ENCODE data around the gene IFNAR1.

Gene IFNAR1

DNA sequence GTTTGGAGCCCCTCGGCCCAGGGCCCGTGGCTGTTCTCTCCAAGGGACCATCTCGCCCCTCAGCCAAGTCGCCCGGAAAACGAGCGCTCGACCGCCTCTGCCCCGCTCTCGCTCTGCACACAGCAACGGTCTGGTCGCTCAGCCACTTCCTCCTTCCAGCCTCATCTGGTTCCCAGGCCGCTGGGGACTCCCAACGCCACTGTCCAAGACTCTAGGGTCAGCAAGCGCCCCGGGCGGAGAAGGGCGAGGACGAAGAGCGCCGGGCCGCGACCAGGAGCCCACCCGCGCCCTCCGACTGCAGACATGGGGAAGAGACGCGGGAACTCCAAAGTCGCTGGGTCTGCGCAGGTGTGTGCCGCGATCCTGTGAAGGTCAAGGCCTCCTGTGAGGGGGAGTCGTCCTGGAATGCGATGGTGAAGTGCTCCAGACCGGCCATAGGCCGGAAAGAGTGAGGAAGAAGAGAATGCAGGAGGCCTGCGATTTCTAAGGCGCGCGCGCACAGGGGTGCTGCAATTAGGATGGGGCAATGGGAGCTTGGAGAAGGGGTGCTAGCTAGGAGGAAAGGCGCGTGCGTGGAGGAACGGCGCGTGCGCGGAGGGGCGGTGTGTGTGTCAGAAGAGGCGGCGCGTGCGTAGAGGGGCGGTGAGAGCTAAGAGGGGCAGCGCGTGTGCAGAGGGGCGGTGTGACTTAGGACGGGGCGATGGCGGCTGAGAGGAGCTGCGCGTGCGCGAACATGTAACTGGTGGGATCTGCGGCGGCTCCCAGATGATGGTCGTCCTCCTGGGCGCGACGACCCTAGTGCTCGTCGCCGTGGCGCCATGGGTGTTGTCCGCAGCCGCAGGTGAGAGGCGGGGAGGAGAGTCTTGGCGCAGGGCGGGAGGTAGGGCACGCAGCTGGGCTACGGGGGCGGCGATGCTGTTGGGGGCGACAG, at the start of gene IFNAR1:
Gene IFNAR1, plus strand, starts transcription at position 680 of the 931 bp plus-strand sequence. Its CDS starts 86 bp downstream, at position 766.
- peak; percentile 96 to 97 for DNase-seq (ENCODE audit: low read depth in 2 of 2)

DNA sequence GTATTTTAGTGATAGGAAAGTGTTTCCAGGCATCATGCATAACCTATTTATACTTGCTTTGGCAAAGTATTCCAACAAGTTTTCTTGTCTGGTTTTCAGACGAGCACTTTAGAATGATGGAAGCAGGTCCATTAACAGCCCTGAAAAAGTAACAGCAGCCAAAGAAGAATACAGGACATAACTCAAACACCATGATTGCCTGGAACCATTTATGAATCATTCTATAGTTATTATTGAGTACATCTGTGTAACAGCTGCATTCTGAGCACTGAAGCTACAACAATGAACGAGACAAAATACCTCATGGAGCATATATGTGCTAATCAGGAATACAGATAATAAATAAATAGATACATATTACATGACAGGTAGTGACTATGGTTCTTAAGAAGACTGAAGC, 46.0 kb upstream of the IFNAR1 start:
- no peak for DNase-seq (ENCODE audit: low read depth in 2 of 2)

GRCh38 chr21:33279330-33279820, 45.4 kb upstream of the IFNAR1 start:
- DNase-seq (ENCODE audit: low read depth in 2 of 2): no peak

GRCh38 chr21:33281096-33281652, 43.6 kb upstream of the IFNAR1 start:
- no peak for DNase-seq (ENCODE audit: low read depth in 2 of 2)

- no peak for DNase-seq (ENCODE audit: low read depth in 2 of 2)
Observed at GRCh38 chr21:33283203-33283602, 41.6 kb upstream of the IFNAR1 start.

DNA sequence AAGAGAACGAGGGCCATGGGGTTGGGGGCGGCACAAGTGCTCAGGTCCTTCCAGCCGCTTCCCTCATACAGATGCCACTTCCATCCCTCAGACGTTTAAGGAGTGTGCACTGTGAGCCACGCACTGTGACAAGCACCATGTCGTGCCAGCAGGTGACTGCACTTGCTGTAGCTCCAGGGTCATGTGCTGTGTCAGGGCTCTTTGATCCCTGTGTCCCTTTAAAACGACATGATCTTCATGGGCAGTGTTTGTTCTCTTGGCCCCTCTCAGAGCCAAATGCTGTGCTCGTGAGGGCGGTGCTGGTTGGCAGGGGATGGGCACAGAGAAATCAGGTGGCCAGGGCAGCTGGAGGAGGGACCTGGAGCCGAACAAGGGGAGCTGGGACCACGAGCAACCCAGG, 38.7 kb upstream of the IFNAR1 start:
- DNase-seq (ENCODE audit: low read depth in 2 of 2): no peak

DNA sequence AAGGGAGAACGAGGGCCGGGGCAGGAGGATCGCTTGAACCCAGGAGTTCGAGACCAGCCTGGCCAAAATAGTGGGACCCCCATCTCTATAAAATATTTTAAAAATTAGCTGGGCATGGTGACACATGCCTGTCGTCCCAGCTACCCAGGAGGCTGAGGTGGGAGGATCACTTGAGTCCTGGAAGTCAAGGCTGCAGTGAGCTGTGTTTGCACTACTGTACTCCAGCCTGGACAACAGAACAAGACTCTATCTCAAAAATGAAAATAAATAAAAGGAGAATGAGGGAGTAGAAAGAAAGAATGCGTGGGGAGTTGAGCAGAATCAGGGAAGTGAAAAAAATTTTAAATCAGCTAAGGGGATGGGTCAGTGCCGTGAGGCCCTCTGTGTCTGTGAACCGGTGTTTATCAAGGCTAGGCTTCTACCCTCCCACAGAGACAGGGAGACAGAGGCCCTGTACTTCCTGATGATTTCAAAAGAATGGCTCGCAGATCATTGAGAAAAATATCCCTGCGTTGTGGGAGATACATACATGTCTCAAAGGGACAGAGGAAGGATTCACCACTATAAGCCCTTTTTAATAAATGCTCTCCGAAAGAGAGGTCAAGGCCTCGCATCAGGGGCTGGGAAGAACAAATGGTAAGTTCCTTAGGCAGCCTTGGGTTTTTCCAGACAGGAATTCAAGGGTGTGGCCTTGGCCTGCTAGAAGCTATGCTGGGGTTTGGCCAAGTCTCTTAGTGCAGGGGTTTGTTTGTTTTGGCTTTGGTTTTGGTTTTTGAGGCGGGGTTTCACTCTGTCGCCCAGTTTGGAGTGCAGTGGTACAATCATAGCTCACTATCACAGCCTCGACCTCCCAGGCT, 37.9 kb upstream of the IFNAR1 start:
- no peak for DNase-seq (ENCODE audit: low read depth in 2 of 2)

DNA sequence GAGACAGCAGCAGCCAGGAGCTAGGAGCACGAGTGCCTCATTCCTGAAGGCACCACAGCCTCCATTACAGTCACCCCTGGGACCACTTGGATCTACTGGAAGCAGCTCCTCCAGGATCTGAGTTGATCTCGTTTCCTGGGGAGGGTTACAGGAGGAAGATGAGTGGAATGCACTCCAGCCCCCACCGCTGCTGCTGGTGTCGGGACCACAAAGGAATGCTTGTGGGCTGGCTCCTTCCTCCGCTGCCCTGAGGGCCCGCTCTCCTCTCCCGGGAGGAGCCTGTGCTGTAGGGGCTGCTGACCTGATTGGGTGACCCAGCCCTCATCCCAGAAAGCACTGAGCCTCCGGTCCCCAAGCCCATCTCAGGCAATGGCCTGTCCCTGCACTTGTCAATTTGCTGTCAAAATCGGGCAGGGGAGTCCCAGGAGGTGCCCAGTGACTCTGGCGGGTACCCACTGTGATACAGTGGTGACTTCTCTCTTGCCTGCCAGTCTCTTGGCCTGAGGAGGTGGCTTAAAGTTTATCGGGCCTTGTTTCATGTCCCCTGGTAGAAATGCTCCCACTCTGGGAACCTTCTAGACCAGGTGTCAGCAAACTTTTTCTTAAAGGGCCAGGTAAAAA, 35.5 kb upstream of the IFNAR1 start:
- DNase-seq (ENCODE audit: low read depth in 2 of 2): no peak

DNA sequence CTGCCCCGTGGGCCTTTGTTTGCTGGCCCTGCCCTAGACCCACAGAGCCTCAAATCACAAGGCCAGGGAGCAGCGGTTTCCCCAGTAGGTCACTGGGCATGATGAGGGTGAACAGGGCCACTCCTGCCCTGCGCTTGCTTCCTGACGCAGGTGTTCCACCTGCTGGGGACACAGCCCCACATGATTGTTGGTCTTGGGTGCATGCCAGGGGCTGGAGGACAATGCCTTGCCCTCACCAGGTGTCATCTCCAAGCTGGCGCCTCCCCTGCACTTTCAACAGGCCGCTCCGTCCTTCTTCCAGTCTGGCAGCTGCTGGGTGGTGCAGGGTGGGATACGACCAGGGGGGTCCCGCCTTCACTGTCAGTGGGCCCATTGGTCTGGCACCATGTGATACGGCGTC, 34.3 kb upstream of the IFNAR1 start:
- no peak for DNase-seq (ENCODE audit: low read depth in 2 of 2)

DNA sequence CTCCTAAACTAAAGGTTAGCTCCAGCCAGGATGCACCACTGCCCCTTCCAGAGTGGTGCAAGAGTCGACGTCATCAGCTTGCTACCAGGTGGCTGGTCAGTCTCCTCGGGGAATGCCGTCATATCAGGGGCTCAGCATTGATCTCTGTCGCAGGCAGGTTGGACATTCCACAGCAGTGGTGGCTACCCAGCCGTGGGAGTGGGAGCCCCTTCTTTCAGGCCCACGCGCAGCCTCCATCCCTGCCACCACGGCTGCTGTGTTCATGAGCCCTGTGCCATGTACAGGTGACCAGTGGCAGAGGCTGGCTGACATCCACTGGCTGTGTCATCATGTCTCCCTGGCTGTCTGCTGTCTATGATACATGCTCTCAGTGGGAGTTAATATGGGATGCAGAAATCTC, 33.1 kb upstream of the IFNAR1 start:
- DNase-seq (ENCODE audit: low read depth in 2 of 2): no peak

DNA sequence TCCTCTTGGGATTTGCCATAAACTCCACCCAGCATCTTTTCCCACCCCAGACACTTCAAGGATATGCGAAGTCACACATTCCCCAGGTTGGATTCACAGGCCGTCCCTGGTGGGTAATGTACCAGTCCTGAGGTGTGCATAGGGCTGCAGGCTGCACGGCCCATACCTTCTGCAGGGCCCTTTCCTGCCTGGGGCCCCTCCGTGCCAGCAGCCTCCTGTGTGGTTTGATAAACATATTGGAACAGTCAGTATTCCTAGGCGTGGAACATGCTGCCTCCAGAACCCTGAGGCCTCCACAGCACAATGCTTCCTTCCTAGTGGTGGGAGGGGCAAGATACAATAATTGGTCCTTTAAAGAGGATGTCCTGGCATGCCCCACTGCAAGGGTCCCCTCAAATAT, 32.0 kb upstream of the IFNAR1 start:
- DNase-seq (ENCODE audit: low read depth in 2 of 2): no peak

- DNase-seq (ENCODE audit: low read depth in 2 of 2): no peak
Observed at GRCh38 chr21:33293136-33293535, 31.6 kb upstream of the IFNAR1 start.

DNA sequence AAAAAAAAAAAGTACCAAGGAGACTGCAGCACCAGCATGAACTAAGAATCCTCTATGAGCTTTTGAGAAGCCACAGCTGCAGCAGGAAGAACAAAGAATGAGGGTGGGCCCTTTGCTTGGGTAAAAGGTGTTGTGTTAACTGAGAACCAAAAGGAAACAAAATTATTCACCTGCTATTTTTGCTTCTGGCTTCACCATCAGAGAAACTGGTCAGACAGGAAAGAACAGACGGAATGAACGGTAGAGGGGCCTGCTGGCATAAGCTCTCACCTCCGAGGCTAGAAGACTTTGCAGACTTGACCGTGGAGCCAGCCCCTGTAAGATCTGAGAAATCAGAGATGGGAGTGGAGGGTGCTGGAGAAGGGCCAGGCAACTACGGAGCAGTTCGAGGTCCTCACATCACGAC, 31.0 kb upstream of the IFNAR1 start:
- no peak for DNase-seq (ENCODE audit: low read depth in 2 of 2)

- DNase-seq (ENCODE audit: low read depth in 2 of 2): no peak
Observed at GRCh38 chr21:33296156-33296555, 28.6 kb upstream of the IFNAR1 start.

DNA sequence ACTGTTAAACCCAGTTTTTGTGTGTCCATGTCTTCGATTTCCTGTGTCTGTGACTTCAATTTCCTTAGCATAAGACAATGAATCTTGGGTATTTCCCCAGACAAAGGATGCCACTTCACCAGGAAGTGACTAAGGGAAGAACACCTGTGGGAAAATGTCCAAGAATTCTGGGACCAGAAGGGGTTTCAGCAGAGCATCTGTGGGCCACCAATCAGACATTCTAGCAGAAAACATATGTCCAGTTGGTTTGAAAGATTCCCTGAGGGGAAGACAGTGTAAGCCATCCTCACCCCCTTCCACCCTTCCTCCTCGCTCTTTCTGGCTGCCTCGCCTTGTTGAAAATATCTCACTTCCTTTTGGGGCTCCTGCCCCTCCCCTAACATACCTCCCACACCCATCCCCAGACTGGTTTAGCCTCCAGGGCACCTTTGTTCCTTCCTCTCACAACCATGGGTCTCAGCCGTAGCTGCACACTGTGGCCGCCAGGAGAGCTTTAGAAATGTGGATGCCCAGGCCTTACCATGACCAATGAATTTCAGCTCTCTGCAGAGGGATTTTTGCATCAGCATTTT, 25.5 kb upstream of the IFNAR1 start:
- DNase-seq (ENCODE audit: low read depth in 2 of 2): peak in 1 of 2 donors; percentile 16

DNA sequence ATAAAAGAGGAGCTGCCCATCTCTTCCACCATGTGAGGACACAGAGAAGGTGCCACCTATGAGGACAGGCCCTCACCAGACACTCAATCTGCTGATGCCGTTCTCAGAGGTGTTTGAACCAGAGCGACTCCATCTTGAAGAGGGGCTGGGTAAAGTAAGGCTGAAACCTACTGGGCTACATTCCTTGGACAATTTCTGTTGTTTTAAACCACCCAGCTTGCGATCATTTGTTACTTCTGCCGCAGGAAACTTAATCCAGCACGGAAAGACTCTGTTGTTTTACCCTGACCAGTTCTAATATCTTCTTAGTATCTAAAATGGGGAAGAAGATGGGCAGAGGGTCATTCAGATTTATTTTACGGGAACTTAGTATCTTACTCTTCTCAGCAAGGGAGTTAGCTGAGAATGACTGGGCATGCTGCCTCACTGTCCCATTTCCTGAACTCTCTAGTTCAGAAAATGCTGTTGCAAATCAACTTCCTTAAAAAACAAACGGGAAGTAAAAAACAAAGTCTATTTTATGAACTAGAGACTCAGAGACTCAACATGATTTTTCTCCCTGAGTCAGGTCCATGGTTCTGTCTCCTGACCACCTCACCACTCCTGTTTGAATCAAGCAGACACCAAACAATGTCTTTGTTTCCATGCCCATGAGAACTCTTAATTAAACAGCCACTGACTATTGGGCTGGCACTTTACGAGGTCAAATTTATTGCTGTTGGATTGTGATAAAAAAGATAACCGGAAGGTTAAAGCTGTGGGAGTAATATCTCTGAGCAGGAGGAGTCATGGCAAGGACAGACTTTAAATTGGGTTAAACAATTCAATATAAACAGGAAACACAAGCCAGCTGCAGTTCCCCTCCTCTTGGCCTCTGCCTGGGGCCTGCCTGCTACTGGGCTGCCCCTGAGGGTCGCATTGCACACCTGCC, 23.8 kb upstream of the IFNAR1 start:
- DNase-seq (ENCODE audit: low read depth in 2 of 2): no peak

DNA sequence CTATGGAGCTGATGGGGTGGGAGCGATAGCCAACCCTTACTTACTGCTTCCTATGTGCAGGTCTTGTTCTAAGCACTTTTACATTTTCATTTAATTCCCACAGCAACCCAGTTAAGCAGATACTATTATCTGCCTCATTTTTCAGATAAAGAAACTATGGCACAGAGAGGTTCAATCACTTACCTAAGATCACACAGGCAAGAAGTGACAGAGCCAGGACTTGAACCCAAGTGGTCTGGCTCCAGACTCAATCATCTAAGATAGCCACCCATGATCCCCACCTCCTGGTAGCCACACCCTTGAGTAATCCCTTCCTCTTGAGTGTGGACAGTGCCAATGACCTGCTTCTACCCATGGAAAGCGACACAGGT, 23.2 kb upstream of the IFNAR1 start:
- no peak for DNase-seq (ENCODE audit: low read depth in 2 of 2)

DNA sequence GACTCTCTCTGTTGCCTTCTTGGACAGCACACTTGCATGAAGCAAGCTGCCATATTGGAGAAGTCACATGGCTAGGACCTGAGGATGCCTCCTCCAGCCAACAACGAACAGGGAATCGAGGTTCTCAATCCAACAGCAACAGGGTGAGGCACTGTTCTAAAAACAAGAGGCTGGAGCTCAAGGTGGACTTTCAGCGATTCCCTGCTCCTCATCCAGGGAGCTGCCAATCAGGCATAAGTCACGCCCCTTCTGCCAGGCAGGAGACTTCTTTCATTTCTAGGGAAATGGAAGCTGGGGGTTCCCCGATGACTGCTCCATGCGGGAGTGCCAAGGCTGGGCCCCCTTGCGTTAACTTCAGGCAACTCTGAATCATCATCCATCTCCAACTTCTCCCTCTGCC, 22.7 kb upstream of the IFNAR1 start:
- no peak for DNase-seq (ENCODE audit: low read depth in 2 of 2)

DNA sequence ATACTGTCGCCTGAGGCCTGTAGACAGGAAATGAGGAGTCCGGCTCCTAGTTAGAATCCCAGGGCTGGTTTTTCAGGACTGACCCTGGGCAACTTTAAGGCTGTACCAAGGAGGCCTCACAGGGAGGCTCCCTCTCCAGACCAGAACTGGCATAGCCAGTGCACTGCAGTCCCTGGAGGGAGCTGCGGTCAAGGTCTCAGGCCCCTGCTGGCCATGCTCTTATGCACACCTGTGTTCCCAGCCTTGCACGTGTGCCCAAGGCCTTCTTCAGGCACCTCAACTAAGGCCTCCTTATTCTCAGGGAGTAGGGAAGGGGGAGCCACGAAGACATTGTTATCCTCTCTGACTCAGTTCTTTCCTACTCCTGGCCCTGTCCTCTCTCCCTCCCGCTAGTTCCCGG, 22.0 kb upstream of the IFNAR1 start:
- DNase-seq (ENCODE audit: low read depth in 2 of 2): no peak

- DNase-seq (ENCODE audit: low read depth in 2 of 2): no peak
Observed at GRCh38 chr21:33305344-33305671, 19.5 kb upstream of the IFNAR1 start.

DNA sequence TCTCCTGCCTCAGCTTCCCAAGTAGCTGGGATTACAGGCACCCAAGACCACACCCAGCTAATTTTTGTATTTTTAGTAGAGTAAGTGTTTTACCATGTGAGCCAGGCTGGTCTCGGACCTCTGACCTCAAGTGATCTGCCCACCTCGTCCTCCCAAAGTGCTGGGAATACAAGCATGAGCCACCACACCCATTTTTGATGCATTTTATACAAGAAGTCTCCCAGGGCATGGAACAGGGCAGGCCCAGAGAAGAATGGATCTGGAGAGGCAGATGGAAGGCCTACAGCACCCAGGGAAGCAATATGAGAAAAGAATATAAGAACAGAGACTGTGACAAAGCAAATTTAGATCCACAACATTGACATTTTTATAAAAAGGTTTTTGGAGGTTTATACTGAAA, 18.8 kb upstream of the IFNAR1 start:
- DNase-seq (ENCODE audit: low read depth in 2 of 2): no peak

Measured in stimulated activated CD8-positive, alpha-beta memory T cell treated with anti-CD3 and anti-CD28 coated beads, Interleukin-15, amount 100 ng/mL, for 4 hours (primary cell).